ENCODE results near the gene DERL2. TPM values are rescaled to one million over a fixed set of nuclear protein-coding genes. Genes with fewer than 3 reads are reported as not detected.

Gene DERL2
- total RNA-seq (2014; rRNA removed; shearing (Covaris generic)) = 52.7 and 68.0 TPM in 2 replicates

DNA sequence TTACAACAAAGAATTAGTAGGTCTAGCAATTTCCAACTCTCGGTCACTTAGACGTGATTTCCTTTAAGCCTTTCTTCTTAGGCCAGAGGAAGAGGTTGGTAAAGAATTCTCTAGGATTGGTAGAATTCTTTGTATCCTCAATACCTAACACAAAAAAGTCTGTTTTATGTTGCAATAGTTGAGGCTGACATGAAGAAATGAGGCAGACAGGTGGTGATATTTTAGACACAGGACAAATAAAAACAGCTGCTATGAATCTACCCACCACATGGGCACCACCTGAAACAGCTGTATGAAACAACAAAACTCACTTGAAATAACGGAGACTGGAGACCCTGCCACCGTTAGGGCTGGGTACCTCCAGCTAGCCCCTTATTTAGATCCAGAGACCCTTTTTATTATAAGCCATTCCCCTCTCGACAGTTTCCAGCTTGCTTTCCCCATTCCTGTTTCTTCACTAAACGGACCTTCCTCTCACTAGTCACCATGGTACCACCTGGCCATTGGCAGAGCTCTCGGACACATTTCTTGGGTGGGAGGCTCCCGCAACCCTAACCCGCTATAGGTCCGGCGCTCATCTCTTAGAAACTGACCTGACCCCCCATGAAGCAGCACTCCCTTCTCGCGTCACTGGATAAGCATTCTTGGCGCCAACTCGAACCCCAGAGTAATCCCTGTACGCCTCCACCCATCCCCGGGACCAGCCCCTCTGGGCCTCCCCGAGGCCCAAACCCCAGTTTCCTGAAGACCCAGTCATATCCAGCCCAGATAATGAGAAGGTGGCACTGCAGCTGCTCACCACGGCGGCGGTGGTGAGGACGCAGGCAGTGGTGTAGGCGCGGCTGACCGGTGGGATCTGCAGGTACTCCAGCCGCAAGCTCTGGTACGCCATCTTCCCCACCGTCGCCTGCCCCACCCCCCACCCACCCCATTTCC lies at the start of gene DERL2:
DERL2 (minus strand) TSS at position 909 of the 936 bp plus-strand sequence; CDS start at position 892, 17 bp downstream.
- peak; percentile 18 for DNase-seq (ENCODE audit: low read depth)

DNA sequence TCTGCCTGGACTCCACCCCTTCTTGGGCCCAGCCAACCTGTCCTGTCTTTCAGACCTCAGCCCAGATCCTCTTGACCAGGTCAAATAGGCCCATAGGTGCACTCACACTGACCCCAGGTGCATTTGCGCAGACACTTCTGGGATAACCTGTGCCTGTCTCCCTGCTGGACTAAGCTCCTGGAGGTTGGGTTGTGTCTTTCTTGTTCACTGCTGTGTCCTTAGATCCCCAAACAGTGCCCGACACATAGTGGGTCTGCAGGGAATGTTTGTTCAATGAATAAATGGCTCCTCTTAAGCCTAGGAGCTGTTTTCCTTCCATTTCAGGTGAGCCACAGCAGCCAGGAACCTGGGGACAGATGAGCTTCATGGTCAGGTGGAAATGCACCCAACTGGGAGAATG lies 49.5 kb upstream of the DERL2 start:
- DNase-seq (ENCODE audit: low read depth) = no peak

DNA sequence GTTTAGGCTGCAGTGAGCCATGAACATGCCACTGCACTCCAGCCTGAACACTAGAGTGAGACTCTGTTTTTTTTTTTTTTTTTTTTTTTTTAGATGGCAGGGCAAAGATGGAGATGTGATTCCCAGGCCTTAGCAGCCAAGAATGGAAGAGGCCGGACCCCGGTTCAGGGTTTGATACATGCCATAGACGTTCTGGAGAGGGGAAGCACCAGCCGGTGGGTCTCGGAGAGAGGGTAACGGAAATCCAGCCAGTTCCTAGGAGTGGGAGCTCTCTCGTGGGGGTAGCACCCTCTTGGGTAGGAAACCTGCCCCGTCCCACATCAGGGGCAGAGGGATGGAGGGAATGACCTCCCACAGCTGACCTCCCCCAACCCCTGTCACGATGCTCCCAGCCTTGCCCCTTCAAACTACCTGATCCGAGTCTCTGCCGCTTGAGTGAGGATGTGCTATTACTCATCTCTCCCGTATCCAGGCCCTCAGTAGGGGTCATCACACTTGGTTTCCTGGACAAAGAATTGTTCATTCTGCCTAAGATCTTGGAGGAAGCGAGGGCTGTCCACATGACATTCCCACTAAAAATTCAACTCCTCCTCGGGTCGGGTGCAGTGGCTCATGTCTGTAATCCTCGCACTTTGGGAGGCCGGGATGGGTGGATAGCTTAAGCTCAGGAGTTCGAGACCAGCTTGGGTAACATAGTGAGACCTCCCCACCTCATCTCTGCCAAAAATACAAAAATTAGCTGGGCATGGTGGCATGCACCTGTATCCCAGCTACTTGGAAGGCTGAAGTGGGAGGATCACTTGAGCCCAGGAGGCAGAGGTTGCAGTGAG lies 47.7 kb upstream of the DERL2 start:
- peak; percentile 26 for DNase-seq (ENCODE audit: low read depth)

DNA sequence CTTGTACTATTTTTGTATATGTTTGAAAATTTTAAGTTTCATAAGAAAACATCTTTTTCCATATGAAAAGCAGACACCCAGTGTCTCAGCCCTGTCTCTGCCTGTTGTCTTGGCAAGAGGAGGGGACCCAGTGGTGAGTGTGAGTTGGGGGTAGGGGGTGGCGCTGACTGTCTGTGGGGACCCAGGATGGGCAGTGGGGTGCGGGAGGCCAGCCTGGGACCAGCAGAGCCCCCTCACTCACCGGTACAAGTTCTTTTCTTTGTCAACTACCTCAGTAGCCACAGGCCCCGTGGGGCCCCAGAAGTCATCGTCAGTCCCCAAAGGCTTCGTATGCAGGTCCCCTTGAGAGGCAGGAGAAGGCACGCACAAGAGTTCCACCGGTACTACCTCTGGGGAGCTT lies 46.6 kb upstream of the DERL2 start:
- DNase-seq (ENCODE audit: low read depth) = no peak

DNA sequence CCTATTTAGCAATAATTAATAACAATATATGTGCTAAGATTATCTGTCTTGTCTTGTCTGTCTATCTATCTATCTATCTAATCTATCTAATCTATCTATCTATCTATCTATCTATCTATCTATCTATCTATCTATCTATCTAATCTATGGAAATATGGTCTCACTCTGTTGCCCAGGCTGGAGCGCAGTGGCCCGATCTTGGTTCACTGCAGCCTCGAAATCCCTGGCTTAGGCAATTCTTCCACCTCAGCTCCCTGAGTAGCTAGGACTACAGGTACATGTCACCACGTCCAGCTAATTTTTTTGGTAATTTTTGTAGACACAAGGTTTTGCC lies 45.1 kb upstream of the DERL2 start:
- DNase-seq (ENCODE audit: low read depth) = no peak

DNA sequence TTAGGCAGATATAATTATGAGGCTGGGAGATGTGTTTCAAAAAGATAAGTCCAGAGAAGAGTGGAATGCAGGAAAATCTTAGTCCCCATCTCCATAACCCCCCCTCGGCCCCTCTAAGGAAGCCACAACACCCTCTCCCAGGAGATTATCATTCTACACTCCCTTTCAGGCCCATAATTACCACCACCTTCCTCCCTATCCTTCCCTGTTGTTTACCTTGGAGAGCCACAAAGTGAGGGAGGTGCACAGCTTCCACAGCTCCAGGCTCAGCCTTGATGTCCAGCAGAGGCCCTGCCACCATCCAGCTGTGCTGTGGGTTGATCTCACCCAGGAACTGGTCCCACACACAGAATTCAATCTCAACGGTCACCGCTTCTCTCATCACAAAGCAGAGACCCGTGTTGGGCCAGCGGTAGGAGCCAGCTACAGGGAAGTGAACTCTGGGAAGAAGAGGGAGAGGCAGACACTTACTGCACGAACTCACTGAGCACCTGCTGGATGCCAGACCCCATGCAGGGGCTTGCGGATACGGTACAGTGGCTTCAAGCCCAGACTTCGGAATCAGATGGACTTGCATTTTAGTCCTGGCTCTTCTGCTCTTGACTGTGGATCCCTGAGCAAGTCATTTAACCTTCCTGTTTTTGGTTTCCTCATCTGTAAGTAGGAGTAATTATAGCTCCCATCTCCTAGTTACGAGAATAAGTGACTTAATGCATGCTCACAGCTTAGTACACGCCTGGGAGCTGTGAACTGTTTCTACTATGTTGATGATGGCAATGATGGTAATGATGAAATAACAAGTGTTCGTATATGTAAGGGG lies 44.5 kb upstream of the DERL2 start:
- no peak for DNase-seq (ENCODE audit: low read depth)

DNA sequence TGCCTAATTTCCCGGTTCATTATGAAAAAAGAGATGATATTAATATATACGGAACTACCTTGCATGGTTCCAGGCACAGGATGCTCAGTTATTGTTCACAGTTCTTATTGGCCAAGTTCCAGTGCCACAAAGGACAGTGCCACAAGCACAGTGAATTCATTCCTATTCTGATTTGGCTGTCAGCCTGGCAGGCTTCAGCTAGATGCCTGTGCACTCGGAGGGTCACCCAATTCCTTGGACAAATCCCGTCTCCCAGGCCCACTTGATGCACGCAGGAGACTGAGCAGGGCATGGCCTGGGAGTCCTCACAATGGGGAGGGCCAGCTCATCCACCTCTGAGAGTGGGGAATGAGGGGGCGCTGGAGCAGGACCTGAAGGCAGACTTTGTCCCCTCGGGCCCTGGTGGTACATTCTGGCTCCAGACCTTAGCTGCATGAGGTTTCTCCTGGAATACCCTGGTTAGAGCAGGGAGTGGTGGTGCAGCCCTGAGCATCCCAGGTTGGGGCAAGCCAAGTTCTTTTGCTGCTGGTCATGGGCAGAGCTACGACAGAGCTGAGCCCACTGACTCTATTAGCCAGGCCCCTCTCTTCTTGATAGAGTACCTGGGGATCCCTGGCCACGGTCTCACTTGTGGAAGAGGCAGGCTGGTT lies 41.7 kb upstream of the DERL2 start:
- DNase-seq (ENCODE audit: low read depth) = no peak

DNA sequence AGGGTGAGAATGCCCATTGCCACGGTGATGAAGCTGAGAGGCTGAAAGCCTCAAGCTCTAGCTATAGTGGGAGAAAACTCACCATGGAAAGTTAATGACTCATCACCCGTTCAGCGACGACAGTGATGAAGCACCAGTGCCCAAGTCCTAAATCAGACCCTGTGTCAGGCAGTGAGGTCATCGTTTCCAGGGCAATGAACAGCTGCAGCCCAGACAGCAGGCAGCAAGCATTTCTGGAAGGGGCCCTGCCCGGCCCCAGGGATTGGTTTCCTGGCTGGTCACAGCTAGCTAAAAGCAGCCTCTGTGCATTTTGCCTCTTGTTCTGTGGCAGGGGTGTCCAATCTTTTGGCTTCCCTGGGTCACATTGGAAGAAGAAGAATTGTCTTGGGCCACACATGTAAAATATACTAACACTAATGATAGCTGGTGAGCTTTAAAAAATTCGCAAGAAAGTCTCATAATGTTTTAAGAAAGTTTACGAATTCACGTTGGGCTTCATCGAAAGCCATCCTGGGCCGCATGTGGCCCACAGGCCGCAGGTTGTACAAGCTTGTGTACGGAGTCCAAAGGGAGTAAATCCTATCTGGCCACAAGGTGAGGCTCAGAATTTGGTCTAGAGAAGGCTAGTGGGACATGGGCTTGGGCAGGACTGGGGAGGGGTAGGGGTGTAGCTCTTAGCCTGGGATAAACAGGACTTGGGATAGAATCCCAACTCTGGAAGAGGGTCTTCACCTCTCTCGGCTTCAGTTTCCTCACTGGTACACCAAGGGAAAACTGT lies 41.0 kb upstream of the DERL2 start:
- DNase-seq (ENCODE audit: low read depth) = peak; percentile 98

DNA sequence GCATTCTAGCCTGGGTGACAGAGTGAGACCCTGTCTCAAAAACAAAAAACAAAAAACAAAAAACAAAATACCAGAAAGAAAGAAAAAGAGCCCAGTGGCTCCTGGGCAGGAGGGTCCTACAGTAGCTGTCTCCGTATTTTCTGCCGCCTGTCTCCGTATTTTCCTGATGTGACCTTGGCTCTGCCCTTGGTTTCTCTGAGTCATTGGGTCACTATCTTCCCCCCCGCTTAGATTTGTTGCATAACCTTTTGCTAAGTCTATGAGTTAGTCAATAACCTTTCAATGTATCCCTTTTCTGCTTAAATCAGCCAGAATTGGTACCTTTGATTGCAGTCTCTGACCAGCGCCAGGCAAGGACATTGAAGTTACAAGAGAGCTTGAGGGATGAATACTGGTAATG lies 37.3 kb upstream of the DERL2 start:
- DNase-seq (ENCODE audit: low read depth) = no peak

DNA sequence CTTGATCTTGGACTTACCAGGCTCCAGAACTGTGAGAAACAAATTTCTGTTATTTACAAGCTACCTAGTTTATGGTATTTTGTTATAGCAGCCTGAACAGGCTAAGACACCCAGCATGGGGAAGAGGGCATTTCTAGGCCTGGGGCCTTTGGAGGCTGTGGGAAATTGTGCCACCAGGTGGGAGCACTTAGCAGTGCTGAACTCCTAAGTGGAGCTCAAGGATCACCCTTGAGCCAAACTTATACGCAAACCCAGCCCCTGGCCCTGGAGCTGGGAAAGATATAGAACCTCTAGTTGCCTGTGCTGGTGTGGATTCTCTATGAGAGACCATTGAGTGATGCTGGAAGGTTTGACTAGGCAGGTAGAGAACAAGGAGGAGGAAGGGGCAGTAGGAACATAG lies 36.5 kb upstream of the DERL2 start:
- DNase-seq (ENCODE audit: low read depth) = no peak

DNA sequence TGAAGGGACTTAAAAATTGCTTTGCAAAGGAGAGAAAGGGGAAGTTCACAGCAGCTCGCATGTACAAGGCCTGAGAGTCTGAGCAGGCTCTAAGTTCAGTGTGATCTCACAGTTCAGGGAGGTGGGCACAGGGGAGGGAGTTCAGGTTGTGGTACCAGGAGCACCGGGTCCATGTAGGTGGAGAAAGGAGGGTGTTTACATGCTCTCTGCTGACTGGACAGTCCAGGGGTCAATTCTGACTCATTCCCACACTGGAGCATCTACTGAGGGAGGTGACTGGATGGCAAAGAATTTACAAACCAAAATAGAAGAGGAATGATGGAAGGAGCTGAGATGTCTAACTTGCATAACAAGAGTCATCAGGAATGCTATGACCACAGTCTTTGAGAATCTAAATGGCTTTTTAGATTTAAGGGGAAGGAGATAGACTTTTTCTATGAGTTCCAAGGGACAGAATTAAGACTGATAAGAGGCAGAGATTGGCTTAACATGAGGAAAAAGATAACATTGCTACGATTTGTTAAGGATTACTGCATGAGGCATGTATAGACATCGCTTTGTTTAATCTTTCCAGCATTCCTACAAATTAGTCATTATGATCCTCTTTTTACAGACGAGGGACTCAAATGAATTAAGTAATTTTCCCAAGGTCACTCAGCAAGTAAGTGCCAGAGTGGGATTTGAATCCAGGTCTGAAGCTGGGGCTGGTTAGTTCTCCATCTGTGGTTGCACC lies 30.2 kb upstream of the DERL2 start:
- peak; percentile 94 for DNase-seq (ENCODE audit: low read depth)

DNA sequence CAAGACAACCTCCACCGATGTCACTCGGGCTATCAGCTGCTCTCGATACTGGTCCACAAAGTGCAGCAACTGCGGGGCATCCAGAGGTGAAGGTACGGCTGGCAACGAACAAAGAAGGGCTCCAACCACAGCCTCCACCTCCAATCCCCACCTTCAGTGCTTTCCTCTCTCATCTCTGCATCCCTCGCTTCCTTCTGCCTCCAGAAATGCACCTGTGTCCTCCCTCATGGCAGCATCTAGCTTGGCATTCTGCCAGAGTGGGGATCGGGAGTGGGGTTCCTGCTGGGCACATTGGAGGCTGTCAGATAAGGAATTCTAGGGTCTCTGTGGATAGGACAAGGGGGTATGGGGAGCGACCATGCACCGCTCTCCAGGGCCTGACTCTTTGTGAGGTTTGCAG lies 29.0 kb upstream of the DERL2 start:
- no peak for DNase-seq (ENCODE audit: low read depth)

DNA sequence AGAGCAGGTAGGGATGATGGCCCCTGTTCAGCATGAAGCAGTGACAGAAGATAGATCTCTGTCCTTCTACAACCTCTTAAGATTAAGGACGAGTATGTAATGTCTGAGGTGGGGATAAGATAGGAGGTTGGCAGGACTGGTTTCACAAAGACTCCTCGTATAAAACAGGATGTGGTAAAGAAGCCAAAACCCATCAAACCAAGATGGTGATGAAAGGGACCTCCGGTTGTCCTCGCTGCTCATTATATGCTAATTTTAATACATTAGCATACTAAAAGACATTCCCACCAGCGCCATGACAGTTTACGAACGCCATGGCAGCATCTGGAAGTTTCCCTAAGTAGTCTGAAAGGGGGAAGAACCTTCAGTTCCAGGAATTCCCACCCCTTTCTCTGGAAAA lies 27.6 kb upstream of the DERL2 start:
- peak; percentile 29 for DNase-seq (ENCODE audit: low read depth)

DNA sequence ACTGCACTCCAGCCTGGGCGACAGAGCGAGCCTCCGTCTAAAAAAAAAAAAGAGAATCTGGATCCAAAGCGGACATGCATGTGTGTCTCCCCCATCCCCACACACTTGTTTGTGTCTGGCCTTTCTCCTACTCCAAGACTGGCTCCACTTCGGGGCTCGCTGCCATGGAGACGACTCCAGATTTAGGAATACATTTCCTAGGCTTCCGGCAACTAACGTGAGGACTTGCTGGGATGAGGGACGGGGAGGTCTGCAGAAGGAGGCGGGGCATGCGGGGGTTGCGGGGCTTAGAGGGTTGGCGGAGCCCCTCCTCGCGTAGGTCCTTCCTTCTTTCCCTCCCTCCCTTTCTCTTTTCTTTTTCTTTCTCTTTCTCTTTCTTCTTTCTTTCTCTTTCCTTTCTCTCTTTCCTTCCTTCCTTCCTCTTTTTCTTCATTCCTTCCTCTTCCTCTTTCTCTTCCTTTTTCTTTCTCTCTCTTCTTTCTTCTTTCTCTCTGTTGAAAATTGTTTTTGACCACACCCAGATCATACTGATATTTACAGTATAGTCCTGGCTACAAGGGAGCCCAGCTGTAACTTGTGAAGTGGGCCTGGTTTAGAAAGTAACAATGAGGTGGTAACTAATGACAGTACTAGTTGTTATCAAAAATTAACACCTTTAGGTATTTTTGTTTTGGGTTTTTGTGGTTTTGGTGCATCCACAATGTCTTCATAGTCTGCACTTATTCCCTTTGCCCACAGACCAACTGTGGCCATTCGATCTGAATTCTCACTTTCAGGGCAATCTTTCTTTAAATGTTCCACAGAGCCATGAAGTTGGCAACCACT lies 25.6 kb upstream of the DERL2 start:
- DNase-seq (ENCODE audit: low read depth) = no peak

DNA sequence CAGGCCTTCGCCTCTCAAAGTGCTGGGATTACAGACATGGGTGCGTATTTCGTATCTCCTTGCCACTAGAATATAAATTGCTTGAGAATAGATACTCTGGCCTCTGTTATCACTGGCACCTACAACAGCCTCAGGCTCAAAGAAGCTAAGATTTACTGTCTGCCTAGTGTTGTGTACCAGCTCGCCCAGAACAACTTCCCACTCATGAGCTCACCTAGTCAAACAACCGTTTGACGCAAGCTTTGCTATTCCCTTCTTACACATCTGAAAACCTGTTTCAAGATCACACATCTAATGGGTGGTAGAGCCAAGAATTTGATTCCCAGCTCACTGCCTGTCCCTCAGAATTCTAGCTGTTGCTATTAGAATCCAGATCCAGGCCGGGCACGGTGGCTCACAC lies 24.8 kb upstream of the DERL2 start:
- DNase-seq (ENCODE audit: low read depth) = no peak

DNA sequence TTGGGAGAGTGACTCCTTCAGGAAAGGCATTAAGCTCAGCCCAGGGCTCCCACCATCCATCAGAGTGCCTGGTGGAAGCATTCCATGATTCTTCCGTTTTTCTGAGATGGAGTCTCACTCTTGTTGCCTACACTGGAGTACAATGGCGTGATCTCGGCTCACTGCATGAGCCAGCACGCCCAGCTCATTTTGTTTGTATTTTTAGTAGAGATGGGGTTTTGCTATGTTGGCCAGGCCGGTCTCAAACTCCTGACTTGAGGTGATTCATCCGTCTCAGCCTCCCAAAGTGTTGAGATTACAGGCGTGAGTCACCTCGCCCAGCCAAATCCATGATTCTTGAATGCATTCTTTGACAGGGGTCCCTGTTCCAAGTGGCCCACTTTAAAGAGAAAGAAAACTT lies 23.5 kb upstream of the DERL2 start:
- peak; percentile 55 for DNase-seq (ENCODE audit: low read depth)

DNA sequence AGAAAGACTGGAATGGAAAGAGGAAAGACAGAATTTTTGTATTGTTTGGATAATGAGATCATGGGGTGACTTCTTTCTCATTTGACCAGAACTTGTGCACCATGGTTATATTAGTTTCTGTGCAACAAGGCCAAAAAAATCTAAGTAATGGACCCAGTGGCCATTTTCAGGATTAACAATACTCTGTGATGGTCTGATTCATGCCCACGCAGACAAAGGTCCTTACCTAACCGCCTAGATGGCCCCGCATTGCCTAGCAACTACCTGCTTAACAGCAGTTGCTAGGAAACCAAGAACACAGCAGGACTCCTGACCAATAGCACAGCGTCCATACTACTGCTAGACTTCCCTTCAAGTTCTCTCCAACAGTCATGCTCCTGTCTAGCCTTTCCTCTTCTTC lies 22.8 kb upstream of the DERL2 start:
- DNase-seq (ENCODE audit: low read depth) = peak; percentile 47

DNA sequence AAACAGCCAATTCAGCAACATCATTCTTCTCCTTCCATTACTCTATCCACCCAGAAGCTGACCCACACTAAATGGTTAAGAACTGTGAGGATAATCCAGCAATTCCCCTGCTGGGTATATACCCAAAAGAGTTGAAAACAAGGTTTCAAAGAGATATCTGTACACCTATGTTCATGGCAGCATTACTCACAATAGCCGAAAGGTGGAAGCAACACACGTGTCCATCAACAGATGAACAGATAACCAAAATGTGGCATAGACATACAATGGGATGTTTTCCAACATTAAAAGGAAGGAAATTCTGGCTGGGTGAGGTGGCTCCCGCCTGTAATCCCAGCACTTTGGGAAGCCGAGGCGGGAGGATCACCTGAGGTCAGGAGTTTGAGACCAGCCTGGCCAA lies 20.3 kb upstream of the DERL2 start:
- no peak for DNase-seq (ENCODE audit: low read depth)

DNA sequence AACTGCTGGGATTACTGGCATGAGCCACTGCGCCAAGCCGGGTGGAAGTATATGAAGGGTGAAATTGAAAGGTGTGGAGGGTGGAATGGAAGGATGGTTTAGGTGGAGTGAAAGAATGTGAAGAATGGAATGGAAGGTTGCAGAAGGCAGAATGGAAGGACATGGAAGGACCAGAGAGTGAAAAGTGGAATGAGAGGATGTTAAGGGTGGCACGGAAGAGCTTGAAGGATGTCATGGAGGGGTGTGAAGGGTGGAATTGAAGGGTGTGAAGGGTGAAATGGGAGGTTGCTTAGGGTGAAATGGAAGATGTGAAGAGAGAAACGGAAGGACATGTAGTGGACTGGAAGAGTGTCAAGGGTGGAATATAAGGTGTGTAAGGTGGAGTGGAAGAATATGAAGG lies 16.6 kb upstream of the DERL2 start:
- DNase-seq (ENCODE audit: low read depth) = no peak

All from RPMI7951 (cell line).